Measurements from ENCODE around the gene MED29. TPM values are rescaled to one million over a fixed set of nuclear protein-coding genes. Genes with fewer than 3 reads are reported as not detected.

MED29 gene
- total RNA-seq, 1 donor from 2014 or later: 28.2 TPM

DNA sequence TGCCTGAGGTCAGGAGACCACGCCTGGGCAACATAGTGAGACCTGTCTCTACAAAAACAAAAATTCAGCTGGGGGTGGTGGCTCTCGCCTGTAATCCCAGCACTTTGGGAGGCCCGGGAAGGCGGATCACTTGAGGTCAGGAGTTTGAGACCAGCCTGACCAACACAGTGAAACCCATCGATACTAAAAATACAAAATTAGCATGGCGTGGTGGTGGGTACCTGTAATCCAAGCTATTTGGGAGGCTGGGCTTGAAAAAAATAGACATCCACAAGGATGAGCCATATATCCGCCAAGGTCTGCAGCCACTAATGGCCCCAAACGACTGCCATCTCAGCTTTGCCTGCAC, 41.5 kb downstream of the MED29 start:
- Histone ChIP-seq H3K36me3 (peaks cover 16% of the 10 kb centered on the region), H3K79me2 (ENCODE audit: low read depth) (peaks cover 31% of the 10 kb centered on the region), H3K4me2 (no peak overlapping the region), H3K9me3 (ENCODE audit: low read depth) (no peaks in the 10 kb centered on the region), H3K4me1 (peaks cover 27% of the 10 kb centered on the region), H3K27me3 (no peaks in the 10 kb centered on the region), H4K20me1 (ENCODE audit: low read depth) (peaks cover 32% of the 10 kb centered on the region), H3K9ac (no peak overlapping the region), H3K27ac (no peak overlapping the region), H3F3A (ENCODE audit: low read depth) (peaks cover 82% of the 10 kb centered on the region), H3K4me3 (no peak overlapping the region), H2AFZ (replicated peaks) (no peak overlapping the region)
- Mint-ChIP-seq H3K27ac (no peak overlapping the region), H3K27me3 (ENCODE audit: insufficient read depth, low read depth) (peaks cover 2% of the 10 kb centered on the region), H3K4me1 (peaks cover 38% of the 10 kb centered on the region), H3K4me3 (peak overlapping the region; percentile 50), H3K36me3 (peaks cover 17% of the 10 kb centered on the region), H3K9me3 (no peaks in the 10 kb centered on the region)
- TF ChIP-seq EZH2phosphoT487 (IDR thresholded peaks at IDR 0.05) (no peak), CTCF (IDR thresholded peaks at IDR 0.05) (no peak), EZH2 (IDR thresholded peaks at IDR 0.05) (no peak)
- no peak for DNase-seq (ENCODE audit: low spot score)

DNA sequence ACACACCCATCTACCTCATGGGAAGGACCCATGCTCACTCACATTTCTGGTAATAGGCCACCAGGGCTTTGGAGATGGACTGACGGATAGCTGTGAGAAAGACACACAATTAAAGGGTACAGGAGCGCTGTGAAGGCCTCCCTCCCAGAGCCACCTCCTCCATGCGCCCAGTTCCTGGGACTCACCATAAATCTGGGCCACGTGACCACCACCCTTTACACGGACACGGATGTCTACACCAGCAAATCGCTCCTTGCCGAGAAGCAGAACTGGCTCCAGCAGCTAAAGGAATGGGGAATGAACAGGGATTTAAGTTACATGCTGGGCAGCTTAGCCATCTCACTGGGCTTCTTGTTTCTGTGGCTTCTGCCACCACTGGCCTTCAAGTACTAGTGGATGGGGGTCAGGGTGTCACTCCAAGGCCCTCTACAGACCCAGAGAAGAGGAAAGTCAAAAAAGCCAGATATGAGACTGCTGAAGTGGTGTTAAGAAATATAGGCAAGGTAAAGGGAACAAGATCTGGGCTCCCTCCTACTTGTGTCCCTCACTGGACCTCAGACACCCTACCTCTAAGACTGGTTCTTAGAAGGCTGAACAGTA, 42.4 kb downstream of the MED29 start:
- no peak for DNase-seq (ENCODE audit: low spot score)
- H3K4me3 ChIP-seq: no peak overlapping the region
- no peak overlapping the region for H3K4me2 ChIP-seq
- H3K27ac ChIP-seq: no peak overlapping the region
- H3K79me2 ChIP-seq (ENCODE audit: low read depth): peaks cover 31% of the 10 kb centered on the region
- peaks cover 26% of the 10 kb centered on the region for H4K20me1 ChIP-seq (ENCODE audit: low read depth)
- no peaks in the 10 kb centered on the region for H3K9me3 ChIP-seq (ENCODE audit: low read depth)
- Mint-ChIP-seq H3K36me3 (peaks cover 17% of the 10 kb centered on the region), H3K9me3 (no peaks in the 10 kb centered on the region), H3K4me3 (peak overlapping the region; percentile 75), H3K4me1 (peaks cover 30% of the 10 kb centered on the region), H3K27ac (no peak overlapping the region), H3K27me3 (ENCODE audit: insufficient read depth, low read depth) (peaks cover 2% of the 10 kb centered on the region)
- H3K27me3 ChIP-seq: no peaks in the 10 kb centered on the region
- H3K4me1 ChIP-seq: peaks cover 24% of the 10 kb centered on the region
- no peak overlapping the region for H3K9ac ChIP-seq
- peaks cover 74% of the 10 kb centered on the region for H3F3A ChIP-seq (ENCODE audit: low read depth)
- H3K36me3 ChIP-seq: peaks cover 16% of the 10 kb centered on the region
- TF ChIP-seq EZH2phosphoT487 (IDR thresholded peaks at IDR 0.05) (no peak), CTCF (IDR thresholded peaks at IDR 0.05) (no peak), EZH2 (IDR thresholded peaks at IDR 0.05) (no peak)
- no peak overlapping the region for H2AFZ ChIP-seq (replicated peaks)

DNA sequence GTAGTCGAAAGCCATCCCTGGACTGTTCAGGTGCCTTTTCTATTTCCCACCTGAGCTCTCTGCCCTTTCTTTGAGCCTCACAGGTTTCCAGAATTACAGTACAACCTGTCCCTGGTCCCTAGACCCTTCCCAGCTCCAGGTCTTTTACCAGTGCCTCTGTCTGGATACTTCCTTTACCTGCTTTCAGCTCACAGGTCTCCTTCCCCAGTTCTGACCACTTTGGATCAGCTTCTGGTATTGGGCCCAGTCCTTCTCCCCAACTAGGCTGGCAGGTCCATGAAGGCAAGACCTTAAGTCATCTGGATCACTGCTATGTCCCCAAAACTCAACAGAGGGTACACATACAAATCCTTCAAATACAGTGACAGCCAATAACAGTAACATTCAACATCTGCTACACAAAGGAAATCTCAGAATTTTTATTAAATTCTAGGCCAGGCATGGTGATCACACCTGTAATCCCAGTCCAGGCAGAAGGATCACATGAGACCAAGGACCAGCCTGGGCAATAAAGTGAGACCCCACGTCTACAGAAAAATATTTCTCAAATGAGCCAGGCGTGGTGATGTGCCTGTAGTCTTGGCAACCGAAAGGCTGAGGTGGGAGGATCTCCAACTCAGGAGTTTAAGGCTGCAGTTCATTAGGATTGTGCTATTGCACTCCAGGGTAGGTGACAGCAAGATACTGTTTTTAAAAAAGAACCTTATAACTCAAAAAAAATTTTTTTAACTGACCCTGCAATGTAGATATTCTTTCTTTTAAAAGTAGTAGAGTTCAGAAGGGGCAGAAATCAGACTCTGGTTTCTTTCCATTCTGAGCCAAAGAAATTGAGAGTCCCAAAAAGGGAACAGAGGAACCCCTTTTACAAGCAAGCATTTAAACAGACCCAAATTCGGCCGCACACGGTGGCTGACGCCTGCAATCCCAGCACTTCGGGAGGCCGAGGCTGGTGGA, 43.2 kb downstream of the MED29 start:
- peak overlapping the region; percentile 98 for H3K4me2 ChIP-seq
- Mint-ChIP-seq H3K4me3 (peak overlapping the region; percentile 100), H3K9me3 (no peaks in the 10 kb centered on the region), H3K4me1 (peaks cover 24% of the 10 kb centered on the region), H3K27me3 (ENCODE audit: insufficient read depth, low read depth) (peaks cover 2% of the 10 kb centered on the region), H3K36me3 (peaks cover 17% of the 10 kb centered on the region), H3K27ac (no peak overlapping the region)
- peaks cover 17% of the 10 kb centered on the region for H3K4me1 ChIP-seq
- no peak for TF ChIP-seq EZH2phosphoT487 (IDR thresholded peaks at IDR 0.05)
- TF ChIP-seq CTCF (IDR thresholded peaks at IDR 0.05): no peak
- no peak for TF ChIP-seq EZH2 (IDR thresholded peaks at IDR 0.05)
- peaks cover 16% of the 10 kb centered on the region for H3K36me3 ChIP-seq
- no peak overlapping the region for H3K27ac ChIP-seq
- no peak for DNase-seq (ENCODE audit: low spot score)
- H3K79me2 ChIP-seq (ENCODE audit: low read depth): peaks cover 31% of the 10 kb centered on the region
- no peak overlapping the region for H2AFZ ChIP-seq (replicated peaks)
- H3F3A ChIP-seq (ENCODE audit: low read depth): peaks cover 66% of the 10 kb centered on the region
- peak overlapping the region; percentile 100 for H3K4me3 ChIP-seq
- H3K9ac ChIP-seq: peak overlapping the region; percentile 99
- no peaks in the 10 kb centered on the region for H3K9me3 ChIP-seq (ENCODE audit: low read depth)
- peaks cover 26% of the 10 kb centered on the region for H4K20me1 ChIP-seq (ENCODE audit: low read depth)
- H3K27me3 ChIP-seq: no peaks in the 10 kb centered on the region
